Measurements from ENCODE around the gene TALDO1. TPM values are rescaled to one million over a fixed set of nuclear protein-coding genes. Genes with fewer than 3 reads are reported as not detected.
A peak's percentile ranks its signal among the peaks of the same experiment; 100 is the strongest.

TALDO1 gene
- total RNA-seq, 6 experiments from 2014 or later: 102 to 184 (median 150) TPM

- H3K4me3 ChIP-seq: no peak overlapping the region
- H3K4me1 ChIP-seq: no peaks in the 10 kb centered on the region
- peaks cover 0 to 51% (median 8%) of the 10 kb centered on the region in 4 donors for H3K36me3 ChIP-seq
- intact Hi-C loops (cut with DNase I): loop anchor here (10.0 kb wide), 1 partner anchor 56 kb away; no protein-coding TSS in a partner anchor
- H3K27ac ChIP-seq: no peak overlapping the region
- DNase-seq: peak in 2 of 3 donors; percentile 55 to 82
- H3K27me3 ChIP-seq: no peaks in the 10 kb centered on the region
- TF ChIP-seq CTCF (IDR thresholded peaks at IDR 0.05) (no peak), POLR2A (IDR thresholded peaks at IDR 0.05) (no peak)
- H3K9me3 ChIP-seq: no peaks in the 10 kb centered on the region
- WGBS (ENCODE audit: insufficient coverage, low coverage, low lambda C conversion rate, missing lambda C conversion rate): 51% methylated on average over 24 of the region's 53 CpGs
- ATAC-seq: peak in 3 of 4 donors; percentile 19 to 74 (median 21)
Observed at GRCh38 chr11:720642-721246, 26.5 kb upstream of the TALDO1 start.

- DNase-seq (no peak), ATAC-seq (peak in 1 of 4 donors; percentile 2)
- Histone ChIP-seq H3K27ac (no peak overlapping the region), H3K4me1 (no peaks in the 10 kb centered on the region), H3K36me3 (peaks cover 0 to 54% (median 8%) of the 10 kb centered on the region in 4 donors), H3K9me3 (no peaks in the 10 kb centered on the region), H3K27me3 (no peaks in the 10 kb centered on the region), H3K4me3 (no peak overlapping the region)
- intact Hi-C loops (cut with DNase I): loop anchor here (10.0 kb wide), 1 partner anchor 56 kb away; no protein-coding TSS in a partner anchor
- 56% methylated on average over 8 of the region's 28 CpGs for WGBS (ENCODE audit: insufficient coverage, low coverage, low lambda C conversion rate, missing lambda C conversion rate)
- TF ChIP-seq POLR2A (IDR thresholded peaks at IDR 0.05) (no peak), CTCF (IDR thresholded peaks at IDR 0.05) (no peak)
Observed at GRCh38 chr11:721247-721740, 26.0 kb upstream of the TALDO1 start.

DNA sequence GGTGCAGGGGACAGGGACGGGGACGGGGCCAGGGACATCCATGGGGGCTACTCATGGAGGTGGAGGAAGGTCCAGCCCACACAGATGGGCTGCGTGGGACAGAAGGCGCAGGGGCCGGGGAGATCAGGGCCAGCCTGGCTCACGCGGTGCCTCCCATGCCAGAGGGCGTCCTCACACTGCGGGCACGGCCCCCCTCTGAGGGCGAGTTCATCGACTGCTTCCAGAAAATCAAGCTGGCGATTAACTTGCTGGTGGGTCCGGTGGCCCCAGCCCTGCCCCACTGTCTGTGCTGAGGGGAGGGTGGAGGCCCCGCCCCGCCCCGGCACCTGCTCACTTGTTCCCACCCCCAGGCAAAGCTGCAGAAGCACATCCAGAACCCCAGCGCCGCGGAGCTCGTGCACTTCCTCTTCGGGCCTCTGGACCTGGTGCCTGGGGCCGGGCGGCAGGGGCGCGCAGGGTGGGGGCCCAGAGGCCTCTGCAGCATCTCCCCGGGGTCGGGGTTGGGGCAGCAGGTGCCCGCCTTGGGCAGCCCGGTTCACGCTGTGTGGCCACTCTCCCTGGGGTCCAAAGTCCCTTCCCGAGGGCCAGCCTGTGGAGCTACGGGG is 25.4 kb upstream of the TALDO1 start:
- Histone ChIP-seq H3K36me3 (peaks cover 0 to 55% (median 6%) of the 10 kb centered on the region in 4 donors), H3K4me3 (no peak overlapping the region), H3K9me3 (no peaks in the 10 kb centered on the region), H3K4me1 (no peaks in the 10 kb centered on the region), H3K27me3 (no peaks in the 10 kb centered on the region), H3K27ac (no peak overlapping the region)
- DNase-seq (peak; percentile 50 to 61 (median 58)), ATAC-seq (peak; percentile 5 to 31 (median 16))
- TF ChIP-seq CTCF (IDR thresholded peaks at IDR 0.05) (no peak), POLR2A (IDR thresholded peaks at IDR 0.05) (no peak)
- 61% methylated on average over 2 of the region's 33 CpGs for WGBS (ENCODE audit: insufficient coverage, low coverage, low lambda C conversion rate, missing lambda C conversion rate)
- intact Hi-C loops (cut with DNase I): loop anchor here (10.0 kb wide), 1 partner anchor 57 kb away; no protein-coding TSS in a partner anchor

GRCh38 chr11:722346-722811 is 24.9 kb upstream of the TALDO1 start:
- H3K4me3 ChIP-seq: no peak overlapping the region
- ATAC-seq (peak in 2 of 4 donors; percentile 3 to 4), DNase-seq (peak in 2 of 3 donors; percentile 49 to 54)
- no peak overlapping the region for H3K27ac ChIP-seq
- H3K4me1 ChIP-seq: no peaks in the 10 kb centered on the region
- intact Hi-C loops (cut with DNase I): loop anchor here (10.0 kb wide), 1 partner anchor 58 kb away; no protein-coding TSS in a partner anchor
- H3K9me3 ChIP-seq: no peaks in the 10 kb centered on the region
- peaks cover 0 to 50% (median 6%) of the 10 kb centered on the region in 4 donors for H3K36me3 ChIP-seq
- no peak for TF ChIP-seq POLR2A (IDR thresholded peaks at IDR 0.05)
- TF ChIP-seq CTCF (IDR thresholded peaks at IDR 0.05): no peak
- no CpG with 5 or more reads among the region's 20 CpGs for WGBS (ENCODE audit: insufficient coverage, low coverage, low lambda C conversion rate, missing lambda C conversion rate)
- H3K27me3 ChIP-seq: no peaks in the 10 kb centered on the region
